GM19099 (cell line): Measurements from ENCODE around the gene LYRM2.

ENCODE experiments used
- POLR2A ChIP-seq: IDR thresholded peaks from 3 replicates; pipeline ENCODE4 v1.6.1; 2011; ENCODE audit warnings: low read depth; ENCODE audit not compliant: insufficient read length; ENCODE audit errors: extremely low read depth

The LYRM2 gene

GRCh38 chr6:89582669-89583325 lies 55.8 kb downstream of the LYRM2 start:
- no peak for TF ChIP-seq POLR2A

- no peak for TF ChIP-seq POLR2A
Measured at GRCh38 chr6:89581689-89582088, 56.9 kb downstream of the LYRM2 start.

GRCh38 chr6:89580997-89581666 lies 57.4 kb downstream of the LYRM2 start:
- no peak for TF ChIP-seq POLR2A

- TF ChIP-seq POLR2A, result no peak
Measured at GRCh38 chr6:89575562-89575960, 63.0 kb downstream of the LYRM2 start.

GRCh38 chr6:89574910-89575561 lies 63.5 kb downstream of the LYRM2 start:
- TF ChIP-seq POLR2A, result no peak

- TF ChIP-seq POLR2A, result no peak
Measured at GRCh38 chr6:89567630-89568390, 70.7 kb downstream of the LYRM2 start.

GRCh38 chr6:89566930-89567629 lies 71.5 kb downstream of the LYRM2 start:
- no peak for TF ChIP-seq POLR2A

- TF ChIP-seq POLR2A, result no peak
Measured at GRCh38 chr6:89566008-89566800, 72.3 kb downstream of the LYRM2 start.

- TF ChIP-seq POLR2A, result no peak
Measured at GRCh38 chr6:89564752-89565427, 73.7 kb downstream of the LYRM2 start.

- no peak for TF ChIP-seq POLR2A
Measured at GRCh38 chr6:89563866-89564265, 74.7 kb downstream of the LYRM2 start.

- TF ChIP-seq POLR2A, result no peak
Measured at GRCh38 chr6:89562093-89562973, 76.2 kb downstream of the LYRM2 start.

GRCh38 chr6:89559487-89559886 lies 79.1 kb downstream of the LYRM2 start:
- no peak for TF ChIP-seq POLR2A

GRCh38 chr6:89555806-89556205 lies 82.7 kb downstream of the LYRM2 start:
- TF ChIP-seq POLR2A, result no peak

- TF ChIP-seq POLR2A, result no peak
Measured at GRCh38 chr6:89555031-89555430, 83.5 kb downstream of the LYRM2 start.
